OCI-LY3 (cell line): ENCODE results near the gene SLC25A21.
"Not testable (repeated sequence)": the region's sequence is repeated elsewhere in the genome, so short reads cannot be mapped to it uniquely, and the experiment has no call there.

Source experiments
- H2AFZ ChIP-seq: fragments of 200-600, 300-600 bp; shearing (Covaris generic); 2 replicates; pipeline ENCODE4 v1.6.0; 2014; ENCODE audit warnings: antibody characterized with exemption, low read depth, low read length
- H3K27ac ChIP-seq: fragments of 200-600, 300-600 bp; sonication (generic); 2 replicates; pipeline ENCODE4 v1.5.1; 2014; ENCODE audit warnings: mild to moderate bottlenecking, low read length, moderate library complexity, mixed read lengths
- H3K27me3 ChIP-seq: fragments of 200-600, 300-600 bp; sonication (generic); 2 replicates; pipeline ENCODE4 v1.6.1; 2014; ENCODE audit warnings: low read depth, low read length, mixed read lengths
- H3K36me3 ChIP-seq: fragments of 200-600, 300-600 bp; sonication (generic); replicated peaks from 2 replicates; pipeline ENCODE3; 2014; ENCODE audit warnings: low read depth, low read length, mixed read lengths
- H3K4me1 ChIP-seq: fragments of 300-600, 200-600 bp; sonication (generic); 2 replicates; pipeline ENCODE4 v1.6.1; 2014; ENCODE audit warnings: low read length, mixed read lengths
- H3K4me2 ChIP-seq: fragments of 200-600, 300-600 bp; sonication (generic); 2 replicates; pipeline ENCODE4 v1.6.1; 2014; ENCODE audit warnings: low read length, mixed read lengths
- H3K4me3 ChIP-seq: fragments of 300-600, 200-600 bp; sonication (generic); 2 replicates; pipeline ENCODE4 v1.5.1; 2014; ENCODE audit warnings: antibody characterized with exemption, mild to moderate bottlenecking, low read length, moderate library complexity
- H3K79me2 ChIP-seq: fragments of 300-600, 200-600 bp; shearing (Covaris generic); 2 replicates; pipeline ENCODE4 v1.6.1; 2014; ENCODE audit warnings: mild to moderate bottlenecking, low read length, mixed read lengths
- H3K9ac ChIP-seq: fragments of 300-600, 200-600 bp; shearing (Covaris generic); 2 replicates; pipeline ENCODE4 v1.6.0; 2014; ENCODE audit warnings: mild to moderate bottlenecking, low read length, moderate library complexity
- H3K9me3 ChIP-seq: fragments of 200-600, 300-600 bp; shearing (Covaris generic); 2 replicates; pipeline ENCODE4 v1.6.1; 2014; ENCODE audit warnings: low read length, mixed read lengths; ENCODE audit not compliant: insufficient read depth
- H4K20me1 ChIP-seq: fragments of 200-600, 300-600 bp; sonication (generic); 2 replicates; pipeline ENCODE4 v1.6.1; 2016; ENCODE audit warnings: low read length, mixed read lengths; ENCODE audit not compliant: insufficient read depth
- CTCF ChIP-seq: fragments of 200-600, 300-600 bp; sonication (generic); IDR thresholded peaks from 2 replicates; pipeline ENCODE4 v1.5.1; 2014; ENCODE audit warnings: antibody characterized with exemption, low read length, low read depth
- EZH2phosphoT487 ChIP-seq: fragments of 200-600 bp; shearing (Covaris generic); IDR thresholded peaks from 2 replicates; pipeline ENCODE4 v1.6.1; 2018; ENCODE audit warnings: antibody characterized with exemption, mixed run types, low read depth

The SLC25A21 gene

GRCh38 chr14:36818794-36819384 lies 353.5 kb downstream of the SLC25A21 start:
- Histone ChIP-seq H3K4me3 (no peak overlapping the region), H3K4me1 (peaks cover 15% of the 10 kb centered on the region), H4K20me1 (no peaks in the 10 kb centered on the region), H3K9me3 (no peaks in the 10 kb centered on the region), H2AFZ (no peak overlapping the region), H3K79me2 (no peaks in the 10 kb centered on the region), H3K27me3 (no peaks in the 10 kb centered on the region), H3K27ac (no peak overlapping the region), H3K36me3 (no peaks in the 10 kb centered on the region), H3K9ac (no peak overlapping the region), H3K4me2 (no peak overlapping the region)
- no peak for TF ChIP-seq CTCF
- TF ChIP-seq EZH2phosphoT487: no peak

GRCh38 chr14:36818246-36818645 lies 354.2 kb downstream of the SLC25A21 start:
- Histone ChIP-seq H3K4me3 (no peak overlapping the region), H3K79me2 (no peaks in the 10 kb centered on the region), H4K20me1 (no peaks in the 10 kb centered on the region), H2AFZ (no peak overlapping the region), H3K4me1 (peaks cover 22% of the 10 kb centered on the region), H3K9ac (no peak overlapping the region), H3K27ac (no peak overlapping the region), H3K9me3 (no peaks in the 10 kb centered on the region), H3K27me3 (no peaks in the 10 kb centered on the region), H3K36me3 (no peaks in the 10 kb centered on the region), H3K4me2 (no peak overlapping the region)
- TF ChIP-seq CTCF: no peak

DNA sequence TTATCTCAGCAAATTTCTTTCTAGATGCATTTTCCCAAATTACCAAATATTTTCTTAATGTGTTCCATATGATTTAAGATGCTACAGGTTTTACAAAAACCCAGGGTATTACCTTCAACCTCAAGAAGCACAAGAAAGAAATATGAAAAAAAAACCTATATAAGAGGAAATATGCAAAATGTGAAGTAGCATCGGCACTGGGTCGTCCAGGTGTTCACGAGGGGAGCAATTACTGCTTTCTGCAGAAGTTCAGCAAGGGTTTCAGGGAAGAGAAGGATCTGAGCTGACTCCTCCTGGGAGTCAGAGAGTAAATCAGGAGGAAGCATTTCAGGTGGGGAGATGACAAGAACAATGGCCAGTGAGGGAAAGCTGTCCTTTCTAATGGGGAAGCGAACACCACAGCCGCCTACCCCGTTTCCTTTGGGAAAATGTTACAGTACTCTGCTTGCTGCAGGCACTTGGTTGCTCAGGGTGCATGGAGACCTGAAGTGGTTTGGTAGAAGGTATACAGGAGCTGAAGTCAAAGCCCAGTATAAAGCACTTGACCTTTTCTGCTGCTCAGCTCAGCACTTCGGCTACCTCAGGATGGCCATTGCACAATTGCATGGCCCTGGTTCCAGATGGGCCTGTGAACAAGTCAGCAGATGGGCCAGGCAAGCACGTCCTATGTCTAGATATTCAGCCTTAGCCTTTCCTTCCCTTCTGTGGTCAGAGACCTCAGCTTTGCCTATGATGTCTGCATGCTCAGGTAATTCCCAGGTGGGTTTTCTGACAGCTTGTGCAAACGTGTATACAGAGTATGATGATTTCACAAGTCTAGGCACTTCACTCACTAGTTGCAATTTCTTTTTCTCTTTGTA lies 355.1 kb downstream of the SLC25A21 start:
- no peak overlapping the region for H3K4me2 ChIP-seq
- TF ChIP-seq CTCF (no peak), EZH2phosphoT487 (no peak)
- H3K9ac ChIP-seq: no peak overlapping the region

GRCh38 chr14:36816481-36816880 lies 355.9 kb downstream of the SLC25A21 start:
- Histone ChIP-seq H3K27me3 (no peaks in the 10 kb centered on the region), H2AFZ (no peak overlapping the region), H3K9ac (no peak overlapping the region), H3K79me2 (no peaks in the 10 kb centered on the region), H4K20me1 (no peaks in the 10 kb centered on the region), H3K27ac (no peak overlapping the region), H3K4me2 (no peak overlapping the region), H3K36me3 (no peaks in the 10 kb centered on the region), H3K4me1 (peaks cover 23% of the 10 kb centered on the region), H3K4me3 (no peak overlapping the region), H3K9me3 (no peaks in the 10 kb centered on the region)
- TF ChIP-seq EZH2phosphoT487 (no peak), CTCF (no peak)

More for the DNA sequence above, 355.1 kb downstream of the SLC25A21 start:
- Histone ChIP-seq H4K20me1 (no peaks in the 10 kb centered on the region), H3K27me3 (no peaks in the 10 kb centered on the region), H3K79me2 (no peaks in the 10 kb centered on the region), H3K4me1 (peaks cover 23% of the 10 kb centered on the region), H3K27ac (no peak overlapping the region), H3K4me3 (no peak overlapping the region), H3K36me3 (no peaks in the 10 kb centered on the region), H3K9me3 (no peaks in the 10 kb centered on the region), H2AFZ (no peak overlapping the region)

DNA sequence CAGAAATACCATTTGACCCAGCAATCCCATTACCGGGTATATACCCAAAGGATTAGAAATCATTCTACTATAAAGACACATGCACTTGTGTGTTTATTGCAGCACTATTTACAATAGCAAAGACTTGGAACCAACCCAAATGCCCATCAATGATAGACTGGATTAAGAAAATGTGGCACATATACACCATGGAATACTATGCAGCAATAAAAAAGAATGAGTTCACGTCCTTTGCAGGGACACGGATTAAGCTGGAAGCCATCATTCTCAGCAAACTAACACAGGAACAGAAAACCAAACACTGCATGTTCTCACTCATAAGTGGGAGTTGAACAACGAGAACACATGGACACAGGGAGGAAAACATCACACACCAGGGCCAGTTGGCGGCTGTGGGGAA lies 357.6 kb downstream of the SLC25A21 start:
- H3K36me3 ChIP-seq, H3K4me3 ChIP-seq, H3K9me3 ChIP-seq, H3K9ac ChIP-seq, H3K4me2 ChIP-seq, H3K27me3 ChIP-seq, H3K79me2 ChIP-seq, H2AFZ ChIP-seq, H3K27ac ChIP-seq, H4K20me1 ChIP-seq: not testable (repeated sequence)
- H3K4me1 ChIP-seq: peaks cover 14% of the 10 kb centered on the region
